Measurements from ENCODE around the gene PDZD2. TPM values are rescaled to one million over a fixed set of nuclear protein-coding genes. Genes with fewer than 3 reads are reported as not detected.

The PDZD2 gene
- total and polyA plus RNA-seq, 2 experiments from 2014 or later, result 8.3 to 16.9 TPM

DNA sequence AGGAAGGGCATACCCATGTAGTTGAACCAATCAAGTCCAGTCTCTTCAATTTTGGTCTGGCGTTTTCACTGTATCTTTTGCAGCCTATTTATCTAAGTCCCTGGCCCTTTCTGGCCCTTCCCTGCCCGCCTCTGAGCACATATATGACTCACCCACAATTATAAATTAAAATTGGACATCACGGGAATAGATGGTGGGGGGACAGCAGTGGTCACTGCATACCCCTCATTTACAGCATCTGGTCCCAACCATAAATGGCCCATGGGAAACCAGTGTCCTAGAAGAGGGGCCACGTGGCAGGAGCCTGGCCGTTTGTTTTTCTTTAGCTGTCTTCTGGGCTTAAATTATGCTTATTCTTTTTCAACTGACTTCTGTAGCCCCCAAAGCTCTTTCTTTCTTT is 69.2 kb downstream of the PDZD2 start:
- Histone ChIP-seq H3K9me2 (ENCODE audit: insufficient read depth) (no peaks in the 10 kb centered on the region), H4K20me1 (replicated peaks; ENCODE audit: insufficient read depth) (no peaks in the 10 kb centered on the region), H3K4me3 (no peak overlapping the region), H2AFZ (no peak overlapping the region), H3K27ac (ENCODE audit: low read depth) (no peak overlapping the region), H3K27me3 (ENCODE audit: insufficient read depth) (no peaks in the 10 kb centered on the region), H3K36me3 (ENCODE audit: insufficient read depth) (no peaks in the 10 kb centered on the region), H3F3A (replicated peaks; ENCODE audit: low read depth) (no peaks in the 10 kb centered on the region), H3K79me2 (replicated peaks; ENCODE audit: insufficient read depth) (no peaks in the 10 kb centered on the region), H3K4me1 (ENCODE audit: insufficient read depth) (no peaks in the 10 kb centered on the region), H3K4me2 (no peak overlapping the region)
- peaks cover 6% of the 10 kb centered on the region for H3K4me1 Mint-ChIP-seq
- no peaks in the 10 kb centered on the region; the same call in 2 of the 3 replicates for H3K9me3 Mint-ChIP-seq
- ATAC-seq, result no peak
- no peak for TF ChIP-seq ZNF114 (CRISPR knock-in tag; IDR thresholded peaks at IDR 0.05)
- TF ChIP-seq, protein P1, sequence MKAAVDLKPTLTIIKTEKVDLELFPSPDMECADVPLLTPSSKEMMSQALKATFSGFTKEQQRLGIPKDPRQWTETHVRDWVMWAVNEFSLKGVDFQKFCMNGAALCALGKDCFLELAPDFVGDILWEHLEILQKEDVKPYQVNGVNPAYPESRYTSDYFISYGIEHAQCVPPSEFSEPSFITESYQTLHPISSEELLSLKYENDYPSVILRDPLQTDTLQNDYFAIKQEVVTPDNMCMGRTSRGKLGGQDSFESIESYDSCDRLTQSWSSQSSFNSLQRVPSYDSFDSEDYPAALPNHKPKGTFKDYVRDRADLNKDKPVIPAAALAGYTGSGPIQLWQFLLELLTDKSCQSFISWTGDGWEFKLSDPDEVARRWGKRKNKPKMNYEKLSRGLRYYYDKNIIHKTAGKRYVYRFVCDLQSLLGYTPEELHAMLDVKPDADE (IDR thresholded peaks at IDR 0.05), result no peak
- TF ChIP-seq CREB1 (CRISPR knock-in tag; IDR thresholded peaks at IDR 0.05; ENCODE audit: low read depth), result no peak
- TF ChIP-seq ZNF331 (CRISPR knock-in tag; IDR thresholded peaks at IDR 0.05; ENCODE audit: low read depth), result no peak
- TF ChIP-seq NANOG (IDR thresholded peaks at IDR 0.05; ENCODE audit: borderline replicate concordance), result no peak
- TF ChIP-seq JUNB (IDR thresholded peaks at IDR 0.05; ENCODE audit: unreplicated experiment), result no peak
- TF ChIP-seq EZH2 (IDR thresholded peaks at IDR 0.05; ENCODE audit: low read depth, unreplicated experiment), result no peak
- TF ChIP-seq REST (IDR thresholded peaks at IDR 0.05; ENCODE audit: unreplicated experiment), result no peak
- TF ChIP-seq POLR2AphosphoS5 (IDR thresholded peaks at IDR 0.05; ENCODE audit: low read depth), result no peak
- TF ChIP-seq, protein P2, sequence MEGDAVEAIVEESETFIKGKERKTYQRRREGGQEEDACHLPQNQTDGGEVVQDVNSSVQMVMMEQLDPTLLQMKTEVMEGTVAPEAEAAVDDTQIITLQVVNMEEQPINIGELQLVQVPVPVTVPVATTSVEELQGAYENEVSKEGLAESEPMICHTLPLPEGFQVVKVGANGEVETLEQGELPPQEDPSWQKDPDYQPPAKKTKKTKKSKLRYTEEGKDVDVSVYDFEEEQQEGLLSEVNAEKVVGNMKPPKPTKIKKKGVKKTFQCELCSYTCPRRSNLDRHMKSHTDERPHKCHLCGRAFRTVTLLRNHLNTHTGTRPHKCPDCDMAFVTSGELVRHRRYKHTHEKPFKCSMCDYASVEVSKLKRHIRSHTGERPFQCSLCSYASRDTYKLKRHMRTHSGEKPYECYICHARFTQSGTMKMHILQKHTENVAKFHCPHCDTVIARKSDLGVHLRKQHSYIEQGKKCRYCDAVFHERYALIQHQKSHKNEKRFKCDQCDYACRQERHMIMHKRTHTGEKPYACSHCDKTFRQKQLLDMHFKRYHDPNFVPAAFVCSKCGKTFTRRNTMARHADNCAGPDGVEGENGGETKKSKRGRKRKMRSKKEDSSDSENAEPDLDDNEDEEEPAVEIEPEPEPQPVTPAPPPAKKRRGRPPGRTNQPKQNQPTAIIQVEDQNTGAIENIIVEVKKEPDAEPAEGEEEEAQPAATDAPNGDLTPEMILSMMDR (conservative IDR thresholded peaks at IDR 0.05; ENCODE audit: low read depth in 2 of 2), result no peak
- no peak for TF ChIP-seq EZH2phosphoT487 (IDR thresholded peaks at IDR 0.05; ENCODE audit: unreplicated experiment)
- TF ChIP-seq, protein P3, sequence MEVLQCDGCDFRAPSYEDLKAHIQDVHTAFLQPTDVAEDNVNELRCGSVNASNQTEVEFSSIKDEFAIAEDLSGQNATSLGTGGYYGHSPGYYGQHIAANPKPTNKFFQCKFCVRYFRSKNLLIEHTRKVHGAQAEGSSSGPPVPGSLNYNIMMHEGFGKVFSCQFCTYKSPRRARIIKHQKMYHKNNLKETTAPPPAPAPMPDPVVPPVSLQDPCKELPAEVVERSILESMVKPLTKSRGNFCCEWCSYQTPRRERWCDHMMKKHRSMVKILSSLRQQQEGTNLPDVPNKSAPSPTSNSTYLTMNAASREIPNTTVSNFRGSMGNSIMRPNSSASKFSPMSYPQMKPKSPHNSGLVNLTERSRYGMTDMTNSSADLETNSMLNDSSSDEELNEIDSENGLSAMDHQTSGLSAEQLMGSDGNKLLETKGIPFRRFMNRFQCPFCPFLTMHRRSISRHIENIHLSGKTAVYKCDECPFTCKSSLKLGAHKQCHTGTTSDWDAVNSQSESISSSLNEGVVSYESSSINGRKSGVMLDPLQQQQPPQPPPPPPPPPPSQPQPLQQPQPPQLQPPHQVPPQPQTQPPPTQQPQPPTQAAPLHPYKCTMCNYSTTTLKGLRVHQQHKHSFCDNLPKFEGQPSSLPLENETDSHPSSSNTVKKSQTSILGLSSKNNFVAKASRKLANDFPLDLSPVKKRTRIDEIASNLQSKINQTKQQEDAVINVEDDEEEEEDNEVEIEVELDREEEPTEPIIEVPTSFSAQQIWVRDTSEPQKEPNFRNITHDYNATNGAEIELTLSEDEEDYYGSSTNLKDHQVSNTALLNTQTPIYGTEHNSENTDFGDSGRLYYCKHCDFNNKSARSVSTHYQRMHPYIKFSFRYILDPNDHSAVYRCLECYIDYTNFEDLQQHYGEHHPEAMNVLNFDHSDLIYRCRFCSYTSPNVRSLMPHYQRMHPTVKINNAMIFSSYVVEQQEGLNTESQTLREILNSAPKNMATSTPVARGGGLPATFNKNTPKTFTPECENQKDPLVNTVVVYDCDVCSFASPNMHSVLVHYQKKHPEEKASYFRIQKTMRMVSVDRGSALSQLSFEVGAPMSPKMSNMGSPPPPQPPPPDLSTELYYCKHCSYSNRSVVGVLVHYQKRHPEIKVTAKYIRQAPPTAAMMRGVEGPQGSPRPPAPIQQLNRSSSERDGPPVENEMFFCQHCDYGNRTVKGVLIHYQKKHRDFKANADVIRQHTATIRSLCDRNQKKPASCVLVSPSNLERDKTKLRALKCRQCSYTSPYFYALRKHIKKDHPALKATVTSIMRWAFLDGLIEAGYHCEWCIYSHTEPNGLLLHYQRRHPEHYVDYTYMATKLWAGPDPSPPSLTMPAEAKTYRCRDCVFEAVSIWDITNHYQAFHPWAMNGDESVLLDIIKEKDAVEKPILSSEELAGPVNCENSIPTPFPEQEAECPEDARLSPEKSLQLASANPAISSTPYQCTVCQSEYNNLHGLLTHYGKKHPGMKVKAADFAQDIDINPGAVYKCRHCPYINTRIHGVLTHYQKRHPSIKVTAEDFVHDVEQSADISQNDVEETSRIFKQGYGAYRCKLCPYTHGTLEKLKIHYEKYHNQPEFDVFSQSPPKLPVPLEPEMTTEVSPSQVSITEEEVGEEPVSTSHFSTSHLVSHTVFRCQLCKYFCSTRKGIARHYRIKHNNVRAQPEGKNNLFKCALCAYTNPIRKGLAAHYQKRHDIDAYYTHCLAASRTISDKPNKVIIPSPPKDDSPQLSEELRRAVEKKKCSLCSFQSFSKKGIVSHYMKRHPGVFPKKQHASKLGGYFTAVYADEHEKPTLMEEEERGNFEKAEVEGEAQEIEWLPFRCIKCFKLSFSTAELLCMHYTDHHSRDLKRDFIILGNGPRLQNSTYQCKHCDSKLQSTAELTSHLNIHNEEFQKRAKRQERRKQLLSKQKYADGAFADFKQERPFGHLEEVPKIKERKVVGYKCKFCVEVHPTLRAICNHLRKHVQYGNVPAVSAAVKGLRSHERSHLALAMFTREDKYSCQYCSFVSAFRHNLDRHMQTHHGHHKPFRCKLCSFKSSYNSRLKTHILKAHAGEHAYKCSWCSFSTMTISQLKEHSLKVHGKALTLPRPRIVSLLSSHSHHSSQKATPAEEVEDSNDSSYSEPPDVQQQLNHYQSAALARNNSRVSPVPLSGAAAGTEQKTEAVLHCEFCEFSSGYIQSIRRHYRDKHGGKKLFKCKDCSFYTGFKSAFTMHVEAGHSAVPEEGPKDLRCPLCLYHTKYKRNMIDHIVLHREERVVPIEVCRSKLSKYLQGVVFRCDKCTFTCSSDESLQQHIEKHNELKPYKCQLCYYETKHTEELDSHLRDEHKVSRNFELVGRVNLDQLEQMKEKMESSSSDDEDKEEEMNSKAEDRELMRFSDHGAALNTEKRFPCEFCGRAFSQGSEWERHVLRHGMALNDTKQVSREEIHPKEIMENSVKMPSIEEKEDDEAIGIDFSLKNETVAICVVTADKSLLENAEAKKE (CRISPR knock-in tag; IDR thresholded peaks at IDR 0.05), result no peak
- no peak for TF ChIP-seq STAT1 (IDR thresholded peaks at IDR 0.05; ENCODE audit: unreplicated experiment)
- H3K36me3 Mint-ChIP-seq (ENCODE audit: low read depth), result no peaks in the 10 kb centered on the region; the same call in 2 of the 3 replicates
- peaks cover 4% of the 10 kb centered on the region for H3K27me3 Mint-ChIP-seq (ENCODE audit: insufficient read depth, low read depth, poor library complexity)
- no peak for DNase-seq (ENCODE audit: low spot score)
- no peak overlapping the region for H3K27ac Mint-ChIP-seq
- H3K4me3 Mint-ChIP-seq, result no peak overlapping the region

Data from GM23338 (cell line).